ENCODE results near the gene TTC13. TPM values are rescaled to one million over a fixed set of nuclear protein-coding genes. Genes with fewer than 3 reads are reported as not detected.

Gene TTC13
- total RNA-seq, 6 experiments from 2014 or later, result 10.7 to 14.4 (median 12.4) TPM

- TF ChIP-seq CTCF (IDR thresholded peaks at IDR 0.05), result no peak
- no peaks in the 10 kb centered on the region for H3K9me3 Mint-ChIP-seq
- H3K27ac Mint-ChIP-seq, result no peak overlapping the region
- peaks cover 24% of the 10 kb centered on the region for H3K4me1 Mint-ChIP-seq (ENCODE audit: low read depth)
- no peaks in the 10 kb centered on the region for H3K36me3 Mint-ChIP-seq (ENCODE audit: low read depth)
- no peak for DNase-seq
- H3K27me3 Mint-ChIP-seq (ENCODE audit: insufficient read depth), result no peaks in the 10 kb centered on the region
- H3K4me3 Mint-ChIP-seq, result no peak overlapping the region
Measured at GRCh38 chr1:230971771-230972170, 6.9 kb downstream of the TTC13 start.

GRCh38 chr1:230970432-230970831, 8.2 kb downstream of the TTC13 start:
- Mint-ChIP-seq H3K27me3 (ENCODE audit: insufficient read depth) (no peaks in the 10 kb centered on the region), H3K4me3 (no peak overlapping the region), H3K9me3 (no peaks in the 10 kb centered on the region), H3K36me3 (ENCODE audit: low read depth) (no peaks in the 10 kb centered on the region), H3K27ac (no peak overlapping the region), H3K4me1 (ENCODE audit: low read depth) (peaks cover 24% of the 10 kb centered on the region)
- TF ChIP-seq CTCF (IDR thresholded peaks at IDR 0.05), result no peak
- DNase-seq, result no peak

- Mint-ChIP-seq H3K4me1 (ENCODE audit: low read depth) (peaks cover 1% of the 10 kb centered on the region; the same call in 1 of the 2 replicates), H3K9me3 (no peaks in the 10 kb centered on the region), H3K27me3 (ENCODE audit: insufficient read depth) (no peaks in the 10 kb centered on the region), H3K4me3 (no peak overlapping the region), H3K36me3 (ENCODE audit: low read depth) (no peaks in the 10 kb centered on the region), H3K27ac (no peak overlapping the region)
- no peak for TF ChIP-seq CTCF (IDR thresholded peaks at IDR 0.05)
- DNase-seq, result no peak
Measured at GRCh38 chr1:230966358-230966873, 12.2 kb downstream of the TTC13 start.

- Mint-ChIP-seq H3K4me3 (no peak overlapping the region), H3K36me3 (ENCODE audit: low read depth) (no peaks in the 10 kb centered on the region), H3K27me3 (ENCODE audit: insufficient read depth) (no peaks in the 10 kb centered on the region), H3K27ac (no peak overlapping the region), H3K4me1 (ENCODE audit: low read depth) (peaks cover 6% of the 10 kb centered on the region; the same call in 1 of the 2 replicates), H3K9me3 (no peaks in the 10 kb centered on the region)
- DNase-seq, result no peak
- TF ChIP-seq CTCF (IDR thresholded peaks at IDR 0.05), result no peak
Measured at GRCh38 chr1:230965535-230965934, 13.1 kb downstream of the TTC13 start.

GRCh38 chr1:230964896-230965295, 13.8 kb downstream of the TTC13 start:
- Mint-ChIP-seq H3K4me1 (ENCODE audit: low read depth) (peaks cover 6% of the 10 kb centered on the region; the same call in 1 of the 2 replicates), H3K27me3 (ENCODE audit: insufficient read depth) (no peaks in the 10 kb centered on the region), H3K36me3 (ENCODE audit: low read depth) (no peaks in the 10 kb centered on the region), H3K9me3 (no peaks in the 10 kb centered on the region), H3K27ac (no peak overlapping the region), H3K4me3 (no peak overlapping the region)
- no peak for DNase-seq
- TF ChIP-seq CTCF (IDR thresholded peaks at IDR 0.05), result no peak

- Mint-ChIP-seq H3K36me3 (ENCODE audit: low read depth) (no peaks in the 10 kb centered on the region), H3K27ac (no peak overlapping the region), H3K9me3 (no peaks in the 10 kb centered on the region), H3K4me3 (no peak overlapping the region), H3K4me1 (ENCODE audit: low read depth) (peaks cover 6% of the 10 kb centered on the region; the same call in 1 of the 2 replicates), H3K27me3 (ENCODE audit: insufficient read depth) (no peaks in the 10 kb centered on the region)
- no peak for TF ChIP-seq CTCF (IDR thresholded peaks at IDR 0.05)
- no peak for DNase-seq
Measured at GRCh38 chr1:230958370-230958769, 20.3 kb downstream of the TTC13 start.
